C4-2B (cell line): Measurements from ENCODE around the gene SCG5.

Experiments used
- CTCF ChIP-seq: fragments of 450-650 bp; conservative IDR thresholded peaks from 2 replicates; pipeline ENCODE4 v1.5.1; 2017; ENCODE audit warnings: mild to moderate bottlenecking
- ZFX ChIP-seq: fragments of 450-650 bp; IDR thresholded peaks from 2 replicates; pipeline ENCODE4 v1.6.1; 2017

DNA sequence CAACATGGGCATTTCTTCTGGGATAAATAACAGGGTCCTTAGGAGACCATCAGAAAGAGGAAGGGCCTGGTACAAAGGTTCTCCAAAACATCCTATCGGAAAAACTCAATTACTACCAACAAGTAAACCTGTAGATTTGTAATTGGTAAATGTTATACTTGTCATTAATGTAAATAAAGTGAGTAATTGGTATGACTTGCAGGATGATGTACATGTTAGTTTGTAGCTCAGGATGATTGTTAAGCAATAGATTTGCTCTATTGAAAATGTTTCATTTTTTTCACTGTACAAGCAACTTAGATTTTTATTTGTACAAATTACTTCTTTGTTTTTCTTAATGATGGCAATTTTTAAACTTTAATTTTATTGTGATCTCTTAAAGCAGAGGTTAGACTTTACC lies 3.8 kb upstream of the SCG5 start:
- no peak for TF ChIP-seq CTCF
- no peak for TF ChIP-seq ZFX
